ENCODE results near the gene ZSCAN29. TPM values are rescaled to one million over a fixed set of nuclear protein-coding genes. Genes with fewer than 3 reads are reported as not detected.
A peak's percentile ranks its signal among the peaks of the same experiment; 100 is the strongest.

The ZSCAN29 gene
- total RNA-seq, 1 experiment from 2014 or later, result 34.4 TPM

- ChIA-PET CTCF (no interaction called here), POLR2A (ENCODE audit: low non-redundant PET) (no interaction called here)
- DNase-seq (ENCODE audit: low spot score), result peak; percentile 59
- H3K4me3 ChIP-seq (ENCODE audit: low read depth, low read length, poor library complexity, severe bottlenecking), result peak overlapping the region; percentile 68
- H3K9me3 ChIP-seq (ENCODE audit: low read depth, low read length, poor library complexity, severe bottlenecking), result no peaks in the 10 kb centered on the region
- H3K36me3 ChIP-seq (ENCODE audit: insufficient read depth, low read length, poor library complexity, severe bottlenecking), result peaks cover 6% of the 10 kb centered on the region
- H3K27ac ChIP-seq (ENCODE audit: low read depth, low read length, poor library complexity, severe bottlenecking), result peak overlapping the region; percentile 95
- BruUV-seq (replicated peaks), result TSS peak; percentile 38
- no peaks in the 10 kb centered on the region for H3K27me3 ChIP-seq (replicated peaks; ENCODE audit: insufficient read depth, low read depth, low read length, poor library complexity)
- peaks cover 15% of the 10 kb centered on the region for H3K4me1 ChIP-seq (ENCODE audit: insufficient read depth, low read length, poor library complexity, severe bottlenecking)
- TF ChIP-seq CTCF (conservative IDR thresholded peaks at IDR 0.05; ENCODE audit: low read depth, low read length) (no peak), EZH2 (IDR thresholded peaks at IDR 0.05; ENCODE audit: borderline replicate concordance, low read depth, low read length, poor library complexity, severe bottlenecking) (no peak)
- intact Hi-C loops (cut with micrococcal nuclease; ENCODE audit: unreplicated experiment), result no loop called here
Observed at GRCh38 chr15:43329217-43329959, 41.5 kb downstream of the ZSCAN29 start.

GRCh38 chr15:43325039-43325684 is 45.7 kb downstream of the ZSCAN29 start:
- CTCF ChIA-PET, result no interaction called here
- H3K4me1 ChIP-seq (ENCODE audit: insufficient read depth, low read length, poor library complexity, severe bottlenecking), result peaks cover 15% of the 10 kb centered on the region
- H3K36me3 ChIP-seq (ENCODE audit: insufficient read depth, low read length, poor library complexity, severe bottlenecking), result peaks cover 6% of the 10 kb centered on the region
- peak; percentile 35 for DNase-seq (ENCODE audit: low spot score)
- no peak for TF ChIP-seq CTCF (conservative IDR thresholded peaks at IDR 0.05; ENCODE audit: low read depth, low read length)
- TF ChIP-seq EZH2 (IDR thresholded peaks at IDR 0.05; ENCODE audit: borderline replicate concordance, low read depth, low read length, poor library complexity, severe bottlenecking), result no peak
- H3K27ac ChIP-seq (ENCODE audit: low read depth, low read length, poor library complexity, severe bottlenecking), result no peak overlapping the region
- H3K4me3 ChIP-seq (ENCODE audit: low read depth, low read length, poor library complexity, severe bottlenecking), result no peak overlapping the region
- no TSS peak for BruUV-seq (replicated peaks)
- H3K9me3 ChIP-seq (ENCODE audit: low read depth, low read length, poor library complexity, severe bottlenecking), result no peaks in the 10 kb centered on the region
- intact Hi-C loops (cut with micrococcal nuclease; ENCODE audit: unreplicated experiment), result no loop called here
- POLR2A ChIA-PET (ENCODE audit: low non-redundant PET), result interaction anchor here (0.6 kb wide), 1 partner anchor 1101 kb away, joined by 8 read pairs; no protein-coding TSS in a partner anchor
- no peaks in the 10 kb centered on the region for H3K27me3 ChIP-seq (replicated peaks; ENCODE audit: insufficient read depth, low read depth, low read length, poor library complexity)

GRCh38 chr15:43318990-43319771 is 51.7 kb downstream of the ZSCAN29 start:
- no peaks in the 10 kb centered on the region for H3K9me3 ChIP-seq (ENCODE audit: low read depth, low read length, poor library complexity, severe bottlenecking)
- H3K4me3 ChIP-seq (ENCODE audit: low read depth, low read length, poor library complexity, severe bottlenecking), result no peak overlapping the region
- intact Hi-C loops (cut with micrococcal nuclease; ENCODE audit: unreplicated experiment), result no loop called here
- H3K27ac ChIP-seq (ENCODE audit: low read depth, low read length, poor library complexity, severe bottlenecking), result no peak overlapping the region
- no TSS peak for BruUV-seq (replicated peaks)
- DNase-seq (ENCODE audit: low spot score), result no peak
- H3K4me1 ChIP-seq (ENCODE audit: insufficient read depth, low read length, poor library complexity, severe bottlenecking), result no peaks in the 10 kb centered on the region
- H3K27me3 ChIP-seq (replicated peaks; ENCODE audit: insufficient read depth, low read depth, low read length, poor library complexity), result no peaks in the 10 kb centered on the region
- ChIA-PET POLR2A (ENCODE audit: low non-redundant PET) (no interaction called here), CTCF (no interaction called here)
- TF ChIP-seq CTCF (conservative IDR thresholded peaks at IDR 0.05; ENCODE audit: low read depth, low read length) (no peak), EZH2 (IDR thresholded peaks at IDR 0.05; ENCODE audit: borderline replicate concordance, low read depth, low read length, poor library complexity, severe bottlenecking) (no peak)
- H3K36me3 ChIP-seq (ENCODE audit: insufficient read depth, low read length, poor library complexity, severe bottlenecking), result no peaks in the 10 kb centered on the region
